Renal cortex interstitium (tissue), 15 donors: ENCODE results near the gene EDEM1. TPM values are rescaled to one million over a fixed set of nuclear protein-coding genes. Genes with fewer than 3 reads are reported as not detected.
"Not testable (repeated sequence)": the region's sequence is repeated elsewhere in the genome, so short reads cannot be mapped to it uniquely, and the experiment has no call there.

Experiments
- DNase-seq, 11 donors: peaks; one replicate each; pipeline ENCODE4 v3.0.0-alpha.2; 2013; ENCODE audit warnings: low read depth in 9 of 11, low spot score in 4 of 11; ENCODE audit errors: extremely low read depth in 1 of 11
- long read RNA-seq, 16 experiments: transcript quantifications; one replicate each; lab custom pipeline, GENCODE V29; 2026
- polyA plus RNA-seq, 3 donors: library from polyadenylated mRNA; unstranded; fragments of 120-200 nt; gene quantifications; one replicate each; pipeline ENCODE4 v1.2.1, GENCODE V29; 2013; ENCODE audit not compliant: insufficient read length in 3 of 3

EDEM1 gene
- polyA plus RNA-seq, result 10 to 100 TPM; 17.1 to 24.1 (median 20.7) TPM
- long read RNA-seq, donor 1, result 0 reads
- long read RNA-seq, donor 2, full-length matches to known transcripts, result 1 of 1 reads
- long read RNA-seq, donor 2, partial matches to known transcripts, result 0 of 1 reads
- long read RNA-seq, donor 2, other reads (novel, unspliced or antisense), result 0 of 1 reads
- long read RNA-seq, donor 3, result 0 reads
- long read RNA-seq, donor 4, result 0 reads
- long read RNA-seq, donor 5, result 0 reads
- long read RNA-seq, donor 6, full-length matches to known transcripts, result 2 of 2 reads
- long read RNA-seq, donor 6, partial matches to known transcripts, result 0 of 2 reads
- long read RNA-seq, donor 6, other reads (novel, unspliced or antisense), result 0 of 2 reads
- long read RNA-seq, donor 7, full-length matches to known transcripts, result 1 of 1 reads
- long read RNA-seq, donor 7, partial matches to known transcripts, result 0 of 1 reads
- long read RNA-seq, donor 7, other reads (novel, unspliced or antisense), result 0 of 1 reads
- long read RNA-seq, donor 8, full-length matches to known transcripts, result 2 of 2 reads
- long read RNA-seq, donor 8, partial matches to known transcripts, result 0 of 2 reads
- long read RNA-seq, donor 8, other reads (novel, unspliced or antisense), result 0 of 2 reads
- long read RNA-seq, donor 9, partial matches to known transcripts, result 23 of 23 reads
- long read RNA-seq, donor 9, other reads (novel, unspliced or antisense), result 0 of 23 reads
- long read RNA-seq, donor 10, full-length matches to known transcripts, result 3 of 3 reads
- long read RNA-seq, donor 10, partial matches to known transcripts, result 0 of 3 reads
- long read RNA-seq, donor 10, other reads (novel, unspliced or antisense), result 0 of 3 reads
- long read RNA-seq, donor 11, full-length matches to known transcripts, result 1 of 1 reads
- long read RNA-seq, donor 11, partial matches to known transcripts, result 0 of 1 reads
- long read RNA-seq, donor 11, other reads (novel, unspliced or antisense), result 0 of 1 reads
- long read RNA-seq, donor 12, result 0 reads
- long read RNA-seq, donor 13, full-length matches to known transcripts, result 2 of 2 reads
- long read RNA-seq, donor 13, partial matches to known transcripts, result 0 of 2 reads
- long read RNA-seq, donor 13, other reads (novel, unspliced or antisense), result 0 of 2 reads
- long read RNA-seq, donor 14, result 0 reads
- long read RNA-seq, donor 15, result 0 reads
- long read RNA-seq, donor 16, full-length matches to known transcripts, result 2 of 2 reads
- long read RNA-seq, donor 16, partial matches to known transcripts, result 0 of 2 reads
- long read RNA-seq, donor 16, other reads (novel, unspliced or antisense), result 0 of 2 reads

DNA sequence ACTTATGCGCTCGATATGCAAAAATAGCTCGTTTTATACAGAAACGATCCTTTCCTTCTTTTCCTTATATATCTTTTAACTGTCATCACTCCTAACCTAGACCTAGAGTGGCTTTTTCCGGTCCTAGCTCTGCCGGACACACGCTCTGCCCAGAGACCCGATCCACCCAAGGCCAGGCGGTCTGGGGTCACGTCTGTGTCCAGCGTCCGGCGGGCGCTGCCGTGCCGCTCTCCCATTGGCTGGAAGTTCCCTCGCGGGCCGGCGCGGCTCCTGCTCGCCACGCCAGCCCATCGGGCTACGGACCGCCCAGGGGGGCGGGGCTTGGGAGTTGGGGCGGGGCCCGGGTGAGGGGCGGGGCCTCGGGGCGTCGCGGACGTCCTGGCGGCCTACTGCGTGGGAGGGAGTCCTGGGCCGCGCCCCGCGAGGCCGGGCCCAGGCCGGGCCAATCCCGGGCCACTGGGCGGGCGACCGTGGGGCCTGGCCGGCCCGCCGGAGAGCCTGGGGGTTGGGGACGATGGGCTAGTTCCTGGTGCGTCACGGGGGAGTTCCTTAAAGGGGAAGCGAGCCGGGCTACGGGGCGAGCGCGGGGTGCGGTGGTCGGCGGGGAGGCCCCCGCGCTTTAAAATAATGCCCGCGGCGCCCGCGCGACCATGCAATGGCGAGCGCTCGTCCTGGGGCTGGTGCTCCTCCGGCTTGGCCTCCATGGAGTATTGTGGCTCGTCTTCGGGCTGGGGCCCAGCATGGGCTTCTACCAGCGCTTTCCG lies at the start of gene EDEM1:
Gene EDEM1 (plus strand): TSS at position 552 of the 764 bp plus-strand sequence. CDS start 99 bp downstream, at position 651.
- DNase-seq, result peak; percentile 84 to 92 (median 90)

DNA sequence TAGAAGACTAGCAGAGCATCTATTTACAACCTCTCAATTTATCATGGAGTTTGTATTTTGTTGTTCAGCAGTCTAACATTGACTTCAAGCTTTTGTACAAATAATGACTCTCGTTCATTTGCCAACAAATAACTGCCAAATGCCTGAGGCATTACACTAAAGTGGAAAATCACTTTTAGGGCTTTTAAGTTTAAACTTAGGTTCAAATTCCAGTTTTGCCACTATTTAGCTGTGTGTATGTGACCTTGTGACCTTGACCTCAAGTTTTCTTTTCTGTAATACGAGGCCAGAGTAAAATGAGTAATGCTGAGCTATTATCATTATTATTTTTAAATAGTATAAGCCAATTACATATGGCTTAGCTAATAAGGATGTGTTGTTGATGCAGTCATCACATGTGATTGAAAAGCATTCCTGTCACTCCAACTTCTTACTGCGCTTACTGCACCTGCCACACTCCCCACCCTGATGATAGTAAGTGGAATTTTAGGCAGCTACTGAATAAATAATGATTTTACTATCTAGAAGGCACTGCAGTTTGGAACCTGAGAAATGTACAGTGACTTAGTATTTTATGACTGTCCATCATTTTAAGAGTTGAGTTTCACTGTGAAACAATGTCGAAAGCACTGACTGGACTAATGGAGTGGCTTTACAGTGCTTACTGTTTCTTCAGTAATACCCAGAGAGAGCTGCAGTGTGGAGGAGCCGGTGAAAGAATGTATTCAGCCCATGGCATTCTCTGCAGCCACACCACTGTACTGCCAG lies 49.1 kb upstream of the EDEM1 start:
- DNase-seq, result no peak

- DNase-seq, result no peak
Measured at GRCh38 chr3:5140230-5140621, 47.3 kb upstream of the EDEM1 start.

DNA sequence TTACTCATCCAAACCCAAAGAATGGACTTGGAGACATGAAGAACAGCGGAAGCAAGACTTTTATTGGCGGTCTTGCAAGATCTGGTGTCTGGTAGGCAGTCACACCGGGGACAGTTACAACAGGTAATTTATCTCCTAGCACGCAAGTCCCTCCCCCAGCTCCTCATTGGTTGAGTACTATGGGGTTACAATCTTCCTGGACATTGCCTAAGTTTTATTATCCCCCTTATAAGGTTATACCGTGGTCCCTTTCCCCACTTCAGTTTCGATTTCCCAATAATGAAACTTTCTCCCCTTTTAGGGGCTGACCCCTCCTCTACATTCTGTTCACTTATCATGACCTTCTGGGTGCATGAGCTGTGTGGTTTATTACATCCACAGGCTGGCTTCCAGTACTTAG lies 46.7 kb upstream of the EDEM1 start:
- DNase-seq, result no peak

DNA sequence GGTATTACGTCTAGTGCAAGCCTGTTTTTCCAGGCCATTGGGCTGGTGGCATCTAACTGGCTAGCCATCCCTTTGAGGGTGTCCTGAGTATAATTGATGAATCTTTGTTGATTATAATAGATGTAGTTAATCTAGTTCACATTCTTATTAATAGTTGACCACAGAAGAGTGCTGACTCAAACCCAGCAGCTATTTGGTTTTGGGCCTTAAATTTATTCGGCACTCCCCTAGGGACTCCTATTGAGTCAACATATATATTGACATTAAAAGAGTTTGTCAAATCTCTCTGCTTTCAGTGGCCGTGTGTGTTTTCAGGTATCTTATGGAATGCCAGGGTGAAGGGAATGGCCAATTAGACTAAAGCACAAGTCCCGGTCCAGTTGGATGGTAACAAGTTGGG lies 45.7 kb upstream of the EDEM1 start:
- no peak for DNase-seq

GRCh38 chr3:5143464-5143863 lies 44.0 kb upstream of the EDEM1 start:
- no peak for DNase-seq

DNA sequence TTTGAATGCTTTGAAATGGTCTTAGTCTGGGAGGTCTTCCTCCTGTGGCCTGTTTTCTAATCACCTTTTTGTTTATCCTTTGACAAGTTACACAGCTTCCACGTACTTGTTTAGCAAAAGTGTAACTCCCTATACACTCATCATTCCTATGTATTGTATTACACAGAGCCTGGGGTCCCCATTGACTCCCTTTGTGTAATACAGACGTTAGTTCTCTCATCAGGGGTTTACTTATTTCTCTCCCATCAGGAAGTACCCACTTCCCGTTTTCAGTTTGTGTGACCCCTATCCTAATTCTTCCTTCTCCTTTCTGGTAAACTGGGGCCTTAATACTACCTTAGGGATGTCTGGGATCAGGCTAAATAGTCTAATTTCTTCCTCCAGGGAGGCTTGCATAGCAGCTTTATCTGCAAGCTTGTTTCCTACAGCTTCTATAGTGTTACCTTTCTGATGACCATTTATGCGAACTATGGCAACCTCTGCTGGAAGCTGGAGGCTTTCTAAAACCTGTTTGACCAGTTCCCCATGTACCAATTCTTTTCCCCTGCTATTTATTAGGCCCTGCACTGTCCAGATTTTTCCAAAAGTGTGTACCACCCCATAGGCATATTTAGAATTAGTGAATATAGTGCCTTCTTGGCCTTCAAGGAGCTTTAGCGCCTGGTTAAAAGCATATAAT lies 43.1 kb upstream of the EDEM1 start:
- no peak for DNase-seq

DNA sequence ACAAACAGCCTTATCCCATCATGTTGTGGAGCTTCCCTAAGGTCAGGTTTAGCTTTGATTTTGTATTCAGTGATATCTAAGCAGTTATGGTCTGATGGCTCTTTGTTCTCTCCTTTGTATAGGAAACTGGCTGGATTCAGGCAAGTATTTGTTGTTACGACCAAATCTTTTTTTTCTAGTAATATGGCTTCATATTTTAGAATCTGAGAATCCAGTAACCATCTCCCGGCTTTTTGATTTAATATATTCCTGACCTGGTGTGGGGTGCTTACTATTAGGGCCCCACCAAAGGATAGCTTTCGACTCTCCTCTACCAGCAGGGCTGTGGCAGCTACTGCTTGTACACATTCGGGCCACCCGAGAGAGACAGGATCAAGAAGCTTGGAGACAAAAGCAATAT lies 42.4 kb upstream of the EDEM1 start:
- DNase-seq, result no peak

DNA sequence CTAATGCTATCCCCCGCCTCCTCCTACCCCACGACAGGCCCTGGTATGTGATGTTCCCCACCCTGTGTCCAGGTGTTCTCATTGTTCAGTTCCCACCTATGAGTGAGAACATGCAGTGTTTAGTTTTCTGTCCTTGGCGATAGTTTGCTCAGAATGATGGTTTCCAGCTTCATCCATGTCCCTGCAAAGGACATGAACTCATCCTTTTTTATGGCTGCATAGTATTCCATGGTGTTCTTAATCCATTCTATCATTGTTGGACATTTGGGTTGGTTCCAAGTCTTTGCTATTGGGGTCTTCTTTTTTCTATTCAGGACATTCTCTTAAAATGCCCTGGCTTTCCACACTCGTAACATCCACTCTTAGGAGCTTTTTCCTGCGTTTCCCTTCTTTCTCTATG lies 40.4 kb upstream of the EDEM1 start:
- not testable (repeated sequence) for DNase-seq

DNA sequence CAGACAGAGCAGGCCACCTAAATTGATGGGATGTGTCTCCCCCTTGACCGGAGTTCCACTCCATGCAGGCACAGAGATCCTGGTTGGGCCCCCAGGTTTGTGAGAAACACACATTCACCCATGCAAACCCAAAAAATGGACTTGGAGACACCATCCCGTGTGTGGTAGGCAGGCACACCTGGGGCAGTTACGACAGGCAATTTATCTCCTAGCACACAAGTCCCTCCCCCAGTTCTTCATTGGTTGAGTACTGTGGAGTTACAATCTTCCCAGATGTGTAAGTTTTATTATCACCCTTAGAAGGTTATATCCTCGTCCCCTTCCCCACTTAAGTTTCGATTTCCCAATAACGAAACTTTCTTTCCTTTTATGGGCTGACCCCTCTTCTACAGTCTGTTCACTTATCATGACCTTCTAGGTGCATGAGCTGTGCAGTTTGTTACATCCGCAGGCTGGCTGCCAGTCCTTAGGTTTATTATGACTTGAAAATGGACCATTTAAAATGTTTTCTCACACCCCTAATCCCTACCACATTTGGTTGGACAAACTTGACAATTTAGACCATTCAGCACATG lies 38.1 kb upstream of the EDEM1 start:
- no peak for DNase-seq

- DNase-seq, result no peak
Measured at GRCh38 chr3:5151586-5151985, 35.9 kb upstream of the EDEM1 start.

GRCh38 chr3:5153074-5153473 lies 34.4 kb upstream of the EDEM1 start:
- no peak for DNase-seq

DNA sequence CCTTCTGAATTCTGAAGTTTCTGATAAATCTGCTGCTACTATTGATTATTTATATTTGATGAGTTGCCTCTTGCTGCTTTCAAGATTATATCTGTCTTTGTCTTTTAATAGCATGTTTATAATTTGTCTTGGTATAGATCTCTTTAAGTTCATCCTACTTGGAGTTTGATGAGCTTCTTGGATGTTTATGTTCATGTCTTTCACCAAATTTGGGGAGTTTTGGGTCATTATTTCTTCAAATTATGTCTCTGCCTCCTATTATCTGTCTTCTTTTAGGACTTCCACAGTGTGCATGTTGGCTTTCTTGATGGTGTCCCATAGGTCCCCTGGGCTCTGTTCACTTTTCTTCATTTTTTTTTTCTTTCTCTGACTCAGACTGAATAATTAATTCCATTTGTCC lies 32.3 kb upstream of the EDEM1 start:
- DNase-seq, result no peak

DNA sequence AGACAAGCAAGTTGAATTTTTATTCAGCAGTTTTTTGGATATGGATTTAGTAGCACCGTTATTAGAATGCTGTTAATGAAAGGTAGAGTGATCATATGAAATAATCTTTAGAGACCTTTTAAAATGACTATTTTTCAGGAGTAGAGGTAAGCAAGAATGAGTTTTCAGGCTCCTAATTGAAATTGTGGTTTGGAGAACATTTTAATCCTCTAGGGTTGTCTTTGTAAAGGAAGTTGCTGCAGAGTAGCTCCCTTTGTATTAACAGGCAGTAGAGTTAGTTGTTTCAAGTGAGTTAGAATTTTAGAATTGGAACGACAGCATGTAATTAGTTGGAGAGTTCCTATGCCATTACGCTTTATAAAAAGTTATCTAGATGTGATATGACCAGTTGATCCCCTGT lies 27.2 kb upstream of the EDEM1 start:
- DNase-seq, result no peak

GRCh38 chr3:5160940-5161858 lies 26.3 kb upstream of the EDEM1 start:
- DNase-seq, result no peak

DNA sequence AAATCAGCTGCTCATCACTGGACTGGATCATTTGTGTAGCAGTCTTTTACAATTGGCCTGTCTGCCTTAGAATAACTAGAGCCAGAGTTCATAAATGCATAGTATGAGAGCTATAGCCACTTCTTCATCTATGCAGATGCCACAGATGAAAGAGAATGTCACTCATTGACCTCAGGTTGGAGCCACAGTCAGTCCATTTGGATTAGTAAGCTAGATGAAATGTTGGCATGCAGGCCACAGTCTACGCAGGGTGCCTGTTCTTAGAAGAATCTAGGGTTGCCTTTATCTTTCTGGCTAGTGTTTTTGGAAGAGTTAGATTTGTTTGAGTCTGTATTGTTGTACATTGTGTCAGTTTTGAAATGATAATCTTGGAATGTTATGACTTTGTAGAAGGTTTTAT lies 25.4 kb upstream of the EDEM1 start:
- no peak for DNase-seq
